ENCODE data around the gene CSRP1. TPM values are rescaled to one million over a fixed set of nuclear protein-coding genes. Genes with fewer than 3 reads are reported as not detected.

Gene CSRP1
- total RNA-seq, 1 donor from 2014 or later: 11.4 TPM

DNA sequence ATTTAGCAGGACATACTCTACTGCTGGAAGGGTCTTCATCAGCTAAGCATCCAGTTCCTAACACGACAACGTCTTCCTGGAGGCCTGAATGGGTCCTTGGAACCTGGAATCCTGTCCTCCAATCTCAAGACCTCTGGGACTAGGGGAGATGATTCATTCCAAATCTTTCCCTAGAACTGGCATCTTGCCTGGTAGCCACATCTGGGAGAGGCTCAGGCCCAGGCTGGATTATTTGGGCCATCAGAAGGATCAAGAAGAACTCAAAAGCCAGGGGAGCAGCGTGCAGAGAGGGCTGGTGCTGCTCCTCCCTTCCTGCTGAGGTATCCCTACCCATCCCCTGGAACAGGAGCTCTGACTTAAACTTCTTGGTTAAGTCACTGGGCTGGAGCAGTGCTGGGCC lies 35.2 kb downstream of the CSRP1 start:
- Mint-ChIP-seq H3K4me1 (peaks cover 29% of the 10 kb centered on the region), H3K9me3 (no peaks in the 10 kb centered on the region), H3K27me3 (ENCODE audit: low read depth) (peaks cover 2% of the 10 kb centered on the region), H3K4me3 (no peak overlapping the region), H3K36me3 (no peaks in the 10 kb centered on the region), H3K27ac (no peak overlapping the region)
- TF ChIP-seq, protein P1, sequence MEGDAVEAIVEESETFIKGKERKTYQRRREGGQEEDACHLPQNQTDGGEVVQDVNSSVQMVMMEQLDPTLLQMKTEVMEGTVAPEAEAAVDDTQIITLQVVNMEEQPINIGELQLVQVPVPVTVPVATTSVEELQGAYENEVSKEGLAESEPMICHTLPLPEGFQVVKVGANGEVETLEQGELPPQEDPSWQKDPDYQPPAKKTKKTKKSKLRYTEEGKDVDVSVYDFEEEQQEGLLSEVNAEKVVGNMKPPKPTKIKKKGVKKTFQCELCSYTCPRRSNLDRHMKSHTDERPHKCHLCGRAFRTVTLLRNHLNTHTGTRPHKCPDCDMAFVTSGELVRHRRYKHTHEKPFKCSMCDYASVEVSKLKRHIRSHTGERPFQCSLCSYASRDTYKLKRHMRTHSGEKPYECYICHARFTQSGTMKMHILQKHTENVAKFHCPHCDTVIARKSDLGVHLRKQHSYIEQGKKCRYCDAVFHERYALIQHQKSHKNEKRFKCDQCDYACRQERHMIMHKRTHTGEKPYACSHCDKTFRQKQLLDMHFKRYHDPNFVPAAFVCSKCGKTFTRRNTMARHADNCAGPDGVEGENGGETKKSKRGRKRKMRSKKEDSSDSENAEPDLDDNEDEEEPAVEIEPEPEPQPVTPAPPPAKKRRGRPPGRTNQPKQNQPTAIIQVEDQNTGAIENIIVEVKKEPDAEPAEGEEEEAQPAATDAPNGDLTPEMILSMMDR (IDR thresholded peaks at IDR 0.05; ENCODE audit: unreplicated experiment): no peak
- no peak for DNase-seq (ENCODE audit: low spot score in 2 of 2, unreplicated experiment in 2 of 2)

DNA sequence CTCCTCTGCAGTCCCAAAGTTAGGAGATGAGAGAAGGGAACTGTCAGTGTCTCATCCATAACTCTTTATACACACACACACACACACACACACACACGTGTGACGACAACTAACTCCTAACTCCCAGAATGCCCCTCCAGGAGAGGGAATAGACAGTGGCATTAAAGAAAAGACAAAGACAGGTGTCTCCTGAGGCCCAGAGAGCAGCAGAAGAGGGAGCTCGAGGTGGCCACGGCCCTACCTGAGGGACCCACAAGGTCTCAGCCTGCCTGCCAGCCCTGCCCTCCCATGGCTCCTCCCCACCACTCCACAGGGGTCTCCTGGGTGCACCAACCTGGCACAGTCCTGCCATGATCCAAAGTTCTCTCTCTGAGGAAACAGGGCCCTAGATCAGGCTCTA lies 36.3 kb downstream of the CSRP1 start:
- Mint-ChIP-seq H3K4me1 (peaks cover 31% of the 10 kb centered on the region), H3K27ac (peak overlapping the region; percentile 92), H3K4me3 (peak overlapping the region; percentile 97), H3K36me3 (no peaks in the 10 kb centered on the region), H3K27me3 (ENCODE audit: low read depth) (peaks cover 2% of the 10 kb centered on the region), H3K9me3 (no peaks in the 10 kb centered on the region)
- TF ChIP-seq, protein P1 (IDR thresholded peaks at IDR 0.05; ENCODE audit: unreplicated experiment): no peak
- no peak for DNase-seq (ENCODE audit: low spot score in 2 of 2, unreplicated experiment in 2 of 2)

DNA sequence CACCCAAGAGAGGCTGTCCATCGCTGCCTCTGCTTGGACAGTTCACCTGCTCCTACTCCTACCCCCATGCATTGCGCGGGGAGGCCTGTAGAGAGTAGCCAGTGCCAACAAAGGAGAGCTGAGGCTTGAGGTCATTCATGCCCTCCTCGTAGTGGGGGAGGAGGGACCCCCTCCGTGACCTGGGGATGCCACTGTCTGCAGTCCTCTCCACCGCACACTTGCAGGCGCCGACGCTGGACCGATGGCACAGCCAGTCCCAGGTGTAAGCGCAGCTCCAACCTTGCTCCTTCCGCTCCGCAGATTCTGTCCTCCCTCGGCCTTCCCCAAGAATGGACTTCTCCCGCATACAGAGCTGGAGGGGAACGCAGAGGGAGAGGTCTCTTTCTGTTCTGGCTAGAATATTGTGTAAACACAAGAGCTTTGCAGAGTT lies 37.3 kb downstream of the CSRP1 start:
- no peak for DNase-seq (ENCODE audit: low spot score in 2 of 2, unreplicated experiment in 2 of 2)
- Mint-ChIP-seq H3K27me3 (ENCODE audit: low read depth) (peaks cover 2% of the 10 kb centered on the region), H3K27ac (peak overlapping the region; percentile 92), H3K4me1 (peaks cover 35% of the 10 kb centered on the region), H3K36me3 (peaks cover 7% of the 10 kb centered on the region), H3K9me3 (no peaks in the 10 kb centered on the region), H3K4me3 (peak overlapping the region; percentile 97)
- TF ChIP-seq, protein P1 (IDR thresholded peaks at IDR 0.05; ENCODE audit: unreplicated experiment): no peak

DNA sequence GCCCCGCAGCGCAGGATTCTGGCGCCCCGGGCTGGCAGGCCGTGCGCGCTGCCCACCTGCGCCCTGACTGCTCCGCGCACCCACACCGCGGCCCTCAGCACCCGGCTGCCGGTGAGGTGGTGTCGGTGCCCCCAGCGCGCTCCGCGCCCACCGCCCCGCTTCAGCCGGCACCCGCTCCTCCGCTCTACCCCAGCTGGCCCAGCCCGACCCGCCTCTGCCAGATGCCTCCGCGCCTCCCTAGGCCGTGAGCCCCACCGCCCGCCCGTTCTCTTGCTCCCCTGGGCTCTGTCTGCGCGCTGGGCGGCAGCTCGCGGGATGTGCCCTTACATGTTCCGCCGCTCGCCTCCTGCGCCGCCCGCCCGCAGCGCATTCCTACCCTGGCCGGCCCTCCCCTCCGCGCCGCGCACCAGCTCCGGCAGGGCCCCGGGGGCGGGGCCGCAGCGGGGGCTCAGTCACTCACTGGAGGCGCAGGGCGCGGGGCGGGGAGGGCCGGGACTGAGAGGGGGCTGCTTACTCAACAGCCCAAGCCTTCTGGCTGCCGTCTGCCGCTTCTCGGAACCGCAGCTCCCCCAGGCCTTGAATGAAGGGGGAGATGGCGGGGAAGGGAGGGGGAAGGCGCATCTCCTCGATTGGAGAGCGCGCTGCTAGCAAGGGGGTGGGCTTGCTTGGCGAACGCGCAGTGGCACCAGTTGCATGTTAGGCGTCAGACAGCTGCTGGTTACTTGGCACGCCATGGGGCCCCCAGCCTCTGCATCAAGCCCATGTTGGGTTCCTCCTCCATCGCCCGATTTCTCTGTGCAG lies 37.9 kb downstream of the CSRP1 start, which contains the start of gene PHLDA3:
TSS of gene PHLDA3 (minus strand) at position 345 of the 801 bp plus-strand sequence. CDS start 402 bp downstream, outside the sequence.
- H3K4me3 Mint-ChIP-seq: peak within 1 kb of the TSS; percentile 97
- peaks cover 2% of the 10 kb centered on the region for H3K27me3 Mint-ChIP-seq (ENCODE audit: low read depth)
- H3K9me3 Mint-ChIP-seq: no peaks in the 10 kb centered on the region
- peak within 1 kb of the TSS; percentile 97 for H3K27ac Mint-ChIP-seq
- DNase-seq (ENCODE audit: low spot score in 2 of 2, unreplicated experiment in 2 of 2): peak; percentile 90 to 92
- peaks cover 35% of the 10 kb centered on the region for H3K4me1 Mint-ChIP-seq
- peaks cover 13% of the 10 kb centered on the region for H3K36me3 Mint-ChIP-seq
- TF ChIP-seq, protein P1 (IDR thresholded peaks at IDR 0.05; ENCODE audit: unreplicated experiment): no peak

DNA sequence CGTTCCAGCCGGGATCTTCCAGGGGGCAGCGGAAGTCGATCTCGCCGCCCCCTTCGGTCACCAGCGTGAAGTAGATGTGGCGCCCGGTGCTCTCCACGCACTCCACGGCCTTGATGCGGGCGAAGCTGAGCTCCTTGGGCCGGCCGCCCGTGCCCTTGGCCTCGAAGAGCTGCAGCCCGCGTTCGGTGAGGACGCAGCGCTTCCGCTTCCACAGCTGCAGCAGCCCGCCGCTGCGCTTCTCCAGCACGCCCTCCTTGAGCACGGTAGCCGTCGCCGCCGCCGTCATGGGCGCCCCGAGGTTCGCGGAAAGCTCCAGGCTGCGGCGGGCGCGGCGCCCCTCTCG lies 38.5 kb downstream of the CSRP1 start:
- Mint-ChIP-seq H3K4me3 (peak overlapping the region; percentile 97), H3K27me3 (ENCODE audit: low read depth) (peaks cover 2% of the 10 kb centered on the region), H3K27ac (peak overlapping the region; percentile 97), H3K9me3 (no peaks in the 10 kb centered on the region), H3K36me3 (peaks cover 13% of the 10 kb centered on the region), H3K4me1 (peaks cover 35% of the 10 kb centered on the region)
- TF ChIP-seq, protein P1 (IDR thresholded peaks at IDR 0.05; ENCODE audit: unreplicated experiment): no peak
- no peak for DNase-seq (ENCODE audit: low spot score in 2 of 2, unreplicated experiment in 2 of 2)

Data from mesothelial cell of epicardium (in vitro differentiated cells).